ENCODE results near the gene TMUB1. TPM values are rescaled to one million over a fixed set of nuclear protein-coding genes. Genes with fewer than 3 reads are reported as not detected.

TMUB1 gene
- total and polyA plus RNA-seq, 9 of the 15 experiments (the other 6 are each of a cell fraction or from before 2014, with no cell fraction given) = 0.14 to 241 (median 74.1) TPM

DNA sequence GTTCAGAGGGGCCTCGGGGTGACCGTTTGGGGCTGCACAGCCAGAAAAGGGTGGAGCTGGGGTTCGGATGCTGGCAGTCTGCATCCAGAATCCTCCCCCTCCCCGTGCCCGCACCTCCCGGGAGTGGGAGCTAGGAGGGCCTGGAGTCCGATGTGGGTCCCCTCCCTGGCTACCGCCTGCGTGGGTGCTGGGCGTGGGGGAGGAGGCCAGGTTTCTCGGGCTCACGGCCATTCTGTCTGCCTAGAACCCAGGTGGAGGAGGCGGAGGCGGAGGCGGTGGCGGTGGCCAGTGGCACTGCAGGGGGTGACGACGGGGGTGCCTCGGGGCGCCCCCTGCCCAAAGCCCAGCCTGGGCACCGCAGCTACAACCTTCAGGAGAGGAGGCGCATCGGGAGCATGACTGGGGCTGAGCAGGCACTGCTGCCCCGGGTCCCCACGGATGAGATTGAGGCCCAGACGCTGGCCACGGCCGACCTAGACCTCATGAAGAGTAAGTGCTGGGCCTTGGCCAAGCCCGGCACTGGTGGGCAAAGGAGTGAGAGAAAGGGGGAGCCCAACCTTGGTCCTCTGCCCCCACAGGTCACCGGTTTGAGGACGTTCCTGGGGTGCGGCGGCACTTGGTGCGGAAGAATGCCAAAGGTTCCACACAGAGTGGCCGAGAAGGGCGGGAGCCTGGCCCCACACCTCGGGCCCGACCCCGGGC, 16.9 kb downstream of the TMUB1 start:
- in situ Hi-C loops (cut with MboI) = no loop called here
- BruUV-seq (replicated peaks) = no TSS peak
- Histone ChIP-seq H4K20me1 (replicated peaks; ENCODE audit: control insufficient read depth, insufficient read depth, low read length) (no peaks in the 10 kb centered on the region; the same call in 1 of the 2 replicates), H3K9me1 (ENCODE audit: control insufficient read depth, insufficient read depth, low read length) (no peaks in the 10 kb centered on the region), H3K36me3 (ENCODE audit: control insufficient read depth, insufficient read depth, low read length) (peaks cover 91% of the 10 kb centered on the region), H3K27ac (ENCODE audit: extremely low read depth, low read depth, low read length) (no peak overlapping the region), H3K79me2 (ENCODE audit: control insufficient read depth, insufficient read depth, low read length) (peaks cover 42% of the 10 kb centered on the region), H3K9me3 (replicated peaks; ENCODE audit: control insufficient read depth, insufficient read depth, low read depth, low read length) (no peaks in the 10 kb centered on the region), H3K4me2 (ENCODE audit: insufficient read depth, low read length) (no peak overlapping the region), H3K9ac (ENCODE audit: insufficient read depth in 1 of 2, low read depth in 2 of 2, low read length in 2 of 2) (peak overlapping the region in 1 of 2 experiments; percentile 52; a peak in 2 of 4 replicates), H2AFZ (ENCODE audit: low read depth, low read length) (no peak overlapping the region), H3K4me3 (no peak overlapping the region), H3K4me1 (replicated peaks in 1 of 2; ENCODE audit: control insufficient read depth in 2 of 2, insufficient read depth in 2 of 2, low read length in 2 of 2) (peaks cover 20 to 66% of the 10 kb centered on the region in 2 experiments), H3K27me3 (ENCODE audit: control insufficient read depth in 2 of 2, insufficient read depth in 2 of 2, low read length in 2 of 2) (no peaks in the 10 kb centered on the region)
- FAIRE-seq = no peak
- no peak for ATAC-seq
- no peak for DNase-seq (ENCODE audit: extremely low read depth in 1 of 4, low spot score in 3 of 4)
- WGBS (ENCODE audit: insufficient coverage, low coverage, missing lambda C conversion rate) = 94% methylated on average over 39 of the region's 39 CpGs
- CTCF ChIA-PET (ENCODE audit: low intra/inter-chr PET ratio) = no interaction called here
- POLR2A ChIA-PET = interaction anchor here (0.7 to 5.0 kb wide), 4 partner anchors 12 to 35 kb away, joined by 3 to 24 read pairs (median 11); partner anchors contain the start of genes FASTK and TMUB1
- intact Hi-C loops (cut with micrococcal nuclease) = no loop called here
- TF ChIP-seq IRF2 (CRISPR knock-in tag; IDR thresholded peaks at IDR 0.05) (no peak), ZNF274 (IDR thresholded peaks at IDR 0.05; ENCODE audit: borderline replicate concordance, low read depth, low read length) (no peak), KHSRP (IDR thresholded peaks at IDR 0.05) (no peak), ZNF75A (CRISPR knock-in tag; IDR thresholded peaks at IDR 0.05) (no peak), POLR3A (IDR thresholded peaks at IDR 0.05; ENCODE audit: borderline replicate concordance, extremely low read depth, insufficient read depth, insufficient read length) (no peak), HNRNPL (IDR thresholded peaks at IDR 0.05; ENCODE audit: low read depth, low read length) (no peak), PCBP1 (IDR thresholded peaks at IDR 0.05; ENCODE audit: low read depth, low read length, poor library complexity, severe bottlenecking) (peak; percentile 27), CXXC5 (CRISPR knock-in tag; IDR thresholded peaks at IDR 0.05) (no peak), SRF (CRISPR knock-in tag; IDR thresholded peaks at IDR 0.05) (no peak)
- TF ChIP-seq, protein P1, sequence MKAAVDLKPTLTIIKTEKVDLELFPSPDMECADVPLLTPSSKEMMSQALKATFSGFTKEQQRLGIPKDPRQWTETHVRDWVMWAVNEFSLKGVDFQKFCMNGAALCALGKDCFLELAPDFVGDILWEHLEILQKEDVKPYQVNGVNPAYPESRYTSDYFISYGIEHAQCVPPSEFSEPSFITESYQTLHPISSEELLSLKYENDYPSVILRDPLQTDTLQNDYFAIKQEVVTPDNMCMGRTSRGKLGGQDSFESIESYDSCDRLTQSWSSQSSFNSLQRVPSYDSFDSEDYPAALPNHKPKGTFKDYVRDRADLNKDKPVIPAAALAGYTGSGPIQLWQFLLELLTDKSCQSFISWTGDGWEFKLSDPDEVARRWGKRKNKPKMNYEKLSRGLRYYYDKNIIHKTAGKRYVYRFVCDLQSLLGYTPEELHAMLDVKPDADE (conservative IDR thresholded peaks at IDR 0.05; ENCODE audit: control insufficient read depth, low read depth, low read length) = 0 out of 2 replicates have a peak, but pooled peaks have one; percentile 20
- TF ChIP-seq, protein P2, sequence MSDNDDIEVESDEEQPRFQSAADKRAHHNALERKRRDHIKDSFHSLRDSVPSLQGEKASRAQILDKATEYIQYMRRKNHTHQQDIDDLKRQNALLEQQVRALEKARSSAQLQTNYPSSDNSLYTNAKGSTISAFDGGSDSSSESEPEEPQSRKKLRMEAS (CRISPR knock-in tag; IDR thresholded peaks at IDR 0.05) = no peak
- TF ChIP-seq, protein P3, sequence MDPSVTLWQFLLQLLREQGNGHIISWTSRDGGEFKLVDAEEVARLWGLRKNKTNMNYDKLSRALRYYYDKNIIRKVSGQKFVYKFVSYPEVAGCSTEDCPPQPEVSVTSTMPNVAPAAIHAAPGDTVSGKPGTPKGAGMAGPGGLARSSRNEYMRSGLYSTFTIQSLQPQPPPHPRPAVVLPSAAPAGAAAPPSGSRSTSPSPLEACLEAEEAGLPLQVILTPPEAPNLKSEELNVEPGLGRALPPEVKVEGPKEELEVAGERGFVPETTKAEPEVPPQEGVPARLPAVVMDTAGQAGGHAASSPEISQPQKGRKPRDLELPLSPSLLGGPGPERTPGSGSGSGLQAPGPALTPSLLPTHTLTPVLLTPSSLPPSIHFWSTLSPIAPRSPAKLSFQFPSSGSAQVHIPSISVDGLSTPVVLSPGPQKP (CRISPR knock-in tag; IDR thresholded peaks at IDR 0.05) = no peak
- TF ChIP-seq, protein P4, sequence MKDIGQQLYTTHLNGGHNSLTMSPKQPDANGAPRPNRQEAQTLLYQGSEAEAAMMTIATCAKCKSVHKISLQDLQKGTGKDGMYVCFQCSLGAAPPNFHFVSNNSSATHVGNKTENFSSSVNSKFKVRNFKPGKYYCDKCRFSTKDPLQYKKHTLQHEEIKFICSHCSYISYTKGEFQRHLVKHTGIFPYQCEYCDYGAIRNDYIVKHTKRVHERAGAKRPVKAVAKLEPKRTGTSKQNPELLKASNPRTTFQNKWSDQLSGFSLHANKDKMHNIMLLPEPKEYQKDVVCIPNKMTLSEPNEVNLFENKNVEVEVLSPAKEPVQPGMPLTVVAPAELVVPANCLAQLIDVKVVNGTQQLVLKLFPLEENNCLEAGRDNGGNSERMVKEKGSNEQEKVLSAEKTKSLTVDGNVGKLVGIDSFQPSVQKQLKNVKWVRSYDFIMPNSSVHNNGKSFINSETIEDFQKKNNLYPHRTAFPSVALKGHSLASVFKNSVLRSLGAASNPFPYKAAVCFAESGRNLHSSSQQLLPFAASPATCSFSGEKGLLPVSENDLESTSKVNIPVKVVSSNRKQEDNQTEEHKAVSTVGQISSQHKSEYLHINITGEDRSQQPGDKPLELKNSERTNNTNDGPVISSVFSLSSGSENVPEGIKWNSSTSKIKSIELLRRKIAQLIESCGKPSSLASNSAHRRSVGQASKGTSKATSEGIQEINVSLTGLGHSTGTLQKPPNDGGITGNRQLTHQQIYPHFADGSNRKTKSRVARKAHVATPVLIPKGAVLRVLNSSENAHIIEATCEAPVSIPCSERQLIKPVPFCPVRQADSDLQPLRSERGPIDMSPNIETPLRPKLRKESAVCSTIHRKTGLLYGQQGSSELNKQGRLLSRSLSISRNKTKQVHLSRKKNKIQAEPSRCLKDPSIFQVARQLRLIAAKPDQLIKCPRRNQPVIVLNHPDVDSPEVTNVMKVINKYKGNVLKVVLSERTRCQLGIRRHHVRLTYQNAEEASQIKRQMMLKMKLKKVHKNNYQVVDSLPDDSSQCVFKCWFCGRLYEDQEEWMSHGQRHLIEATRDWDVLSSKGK (CRISPR knock-in tag; IDR thresholded peaks at IDR 0.05) = no peak
- TF ChIP-seq, protein P5, sequence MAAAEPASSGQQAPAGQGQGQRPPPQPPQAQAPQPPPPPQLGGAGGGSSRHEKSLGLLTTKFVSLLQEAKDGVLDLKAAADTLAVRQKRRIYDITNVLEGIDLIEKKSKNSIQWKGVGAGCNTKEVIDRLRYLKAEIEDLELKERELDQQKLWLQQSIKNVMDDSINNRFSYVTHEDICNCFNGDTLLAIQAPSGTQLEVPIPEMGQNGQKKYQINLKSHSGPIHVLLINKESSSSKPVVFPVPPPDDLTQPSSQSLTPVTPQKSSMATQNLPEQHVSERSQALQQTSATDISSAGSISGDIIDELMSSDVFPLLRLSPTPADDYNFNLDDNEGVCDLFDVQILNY (CRISPR knock-in tag; IDR thresholded peaks at IDR 0.05) = no peak

Data from K562 (cell line).